Smooth muscle cell (in vitro differentiated cells): ENCODE data around the gene PPDPF. TPM values are rescaled to one million over a fixed set of nuclear protein-coding genes. Genes with fewer than 3 reads are reported as not detected.

Experiments used
- DNase-seq: peaks from one replicate; lab custom pipeline; 2025; ENCODE audit not compliant: unreplicated experiment; lab: John Stamatoyannopoulos, UW
- H2AFZ ChIP-seq: fragments of 200-600 bp; sonication (generic); 2 replicates; pipeline ENCODE4 v1.6.0; 2016; ENCODE audit warnings: antibody characterized with exemption, low read depth, mild to moderate bottlenecking
- H3F3A ChIP-seq: fragments of 200-600 bp; sonication (generic); 2 replicates; pipeline ENCODE4 v1.6.0; 2017; ENCODE audit warnings: antibody characterized with exemption, low read depth
- H3K27ac ChIP-seq: fragments of 200-600 bp; sonication (generic); 2 replicates; pipeline ENCODE4 v1.5.1; 2016; ENCODE audit warnings: low read depth, mild to moderate bottlenecking
- H3K27me3 ChIP-seq: fragments of 200-600 bp; sonication (generic); 2 replicates; pipeline ENCODE4 v1.6.1; 2016; ENCODE audit warnings: low read depth, mild to moderate bottlenecking
- H3K36me3 ChIP-seq: fragments of 200-600 bp; sonication (generic); 2 replicates; pipeline ENCODE4 v1.5.1; 2016; ENCODE audit warnings: low read depth
- H3K4me1 ChIP-seq: fragments of 200-600 bp; sonication (generic); 2 replicates; pipeline ENCODE4 v1.5.1; 2016; ENCODE audit warnings: low read depth
- H3K4me2 ChIP-seq: fragments of 200-600 bp; sonication (generic); 2 replicates; pipeline ENCODE4 v1.6.0; 2016; ENCODE audit warnings: mild to moderate bottlenecking
- H3K4me3 ChIP-seq: fragments of 200-600 bp; sonication (generic); 2 replicates; pipeline ENCODE4 v1.5.1; 2016; ENCODE audit warnings: mild to moderate bottlenecking
- H3K79me2 ChIP-seq: fragments of 200-600 bp; sonication (generic); 2 replicates; pipeline ENCODE4 v1.6.0; 2016; ENCODE audit warnings: low read depth, mild to moderate bottlenecking
- H3K9ac ChIP-seq: fragments of 200-600 bp; sonication (generic); 2 replicates; pipeline ENCODE4 v1.6.0; 2016; ENCODE audit warnings: low read depth
- H3K9me3 ChIP-seq: fragments of 200-600 bp; sonication (generic); replicated peaks from 2 replicates; pipeline ENCODE4 v1.5.1; 2016; ENCODE audit warnings: low read depth
- H4K20me1 ChIP-seq: fragments of 200-600 bp; sonication (generic); 2 replicates; pipeline ENCODE4 v1.6.0; 2016; ENCODE audit warnings: low read depth
- WGBS: methylation state at CpG from one replicate; pipeline ENCODE4 v1.1.7; 2016; ENCODE audit warnings: low lambda C conversion rate; 5-methylcytosine and 5-hydroxymethylcytosine counted together
- polyA plus RNA-seq: library from polyadenylated mRNA; unstranded; fragments of >200 nt; fragmentation: Nextera tagmentation; extraction: Ambion mirVana; gene quantifications from 2 replicates; pipeline ENCODE4 v1.2.1, GENCODE V29; 2016
- total RNA-seq: library from RNA; depleted of rRNA; stranded (reverse); fragments of >200 nt; gene quantifications from 2 replicates; pipeline ENCODE4 v1.2.3, GENCODE V29; 2014
- TF ChIP-seq, protein P1 (sequence below): fragments of 200-600 bp; sonication (generic); IDR thresholded peaks from 2 replicates; pipeline ENCODE4 v1.5.1; 2017; ENCODE audit warnings: borderline replicate concordance, mild to moderate bottlenecking, antibody characterized with exemption; ENCODE audit not compliant: insufficient read depth, poor library complexity, severe bottlenecking

The PPDPF gene
- total and polyA plus RNA-seq, 2 experiments from 2014 or later: 118 to 365 TPM

DNA sequence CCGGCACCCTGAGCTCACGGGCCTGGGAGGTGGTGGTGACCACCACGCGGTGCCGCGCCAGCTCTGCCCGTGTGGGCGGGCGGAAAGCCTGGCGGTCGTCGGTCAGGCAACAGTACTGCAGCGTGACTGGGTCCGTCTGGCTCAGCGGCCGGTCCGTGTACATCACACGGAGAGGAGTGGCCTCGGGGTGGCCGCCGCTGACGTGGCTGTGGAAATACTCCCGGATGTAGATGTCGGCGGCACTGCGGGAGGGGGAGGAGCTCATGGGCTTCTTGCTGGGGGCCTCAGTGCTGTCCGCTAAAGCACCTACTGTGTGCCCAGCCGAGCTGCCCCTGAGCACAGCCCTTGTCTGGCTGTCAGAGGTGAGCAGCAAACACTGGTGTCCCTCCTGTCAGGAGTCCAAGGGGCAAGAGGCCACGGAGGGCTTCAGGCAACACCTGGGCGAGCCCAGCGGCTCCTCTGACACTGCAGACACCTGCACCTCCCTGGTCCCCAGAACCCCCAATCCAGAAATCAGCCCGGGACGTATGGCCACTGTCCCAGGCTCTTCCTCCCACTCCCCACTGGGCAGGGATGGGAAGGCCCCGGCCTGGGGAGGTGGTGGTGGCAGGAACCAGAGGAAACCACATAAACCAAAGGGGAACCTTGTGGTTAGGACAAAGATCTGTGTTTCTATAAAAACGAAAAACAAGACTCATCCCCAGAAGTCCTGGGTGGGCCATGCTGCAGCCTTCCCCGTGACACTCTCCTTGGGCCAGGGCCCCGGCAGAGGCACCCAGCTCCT is 47.0 kb downstream of the PPDPF start:
- H3K9me3 ChIP-seq: no peaks in the 10 kb centered on the region
- H3K79me2 ChIP-seq: no peaks in the 10 kb centered on the region
- no peak for DNase-seq
- no peak overlapping the region for H2AFZ ChIP-seq
- H3F3A ChIP-seq: no peaks in the 10 kb centered on the region
- H3K27me3 ChIP-seq: no peaks in the 10 kb centered on the region
- no peaks in the 10 kb centered on the region for H3K4me1 ChIP-seq
- no peak overlapping the region for H3K9ac ChIP-seq
- WGBS: 90% methylated on average over 36 of the region's 37 CpGs
- no peak overlapping the region for H3K4me2 ChIP-seq
- H3K27ac ChIP-seq: no peak overlapping the region
- no peaks in the 10 kb centered on the region for H3K36me3 ChIP-seq
- H3K4me3 ChIP-seq: no peak overlapping the region
- TF ChIP-seq, protein P1, sequence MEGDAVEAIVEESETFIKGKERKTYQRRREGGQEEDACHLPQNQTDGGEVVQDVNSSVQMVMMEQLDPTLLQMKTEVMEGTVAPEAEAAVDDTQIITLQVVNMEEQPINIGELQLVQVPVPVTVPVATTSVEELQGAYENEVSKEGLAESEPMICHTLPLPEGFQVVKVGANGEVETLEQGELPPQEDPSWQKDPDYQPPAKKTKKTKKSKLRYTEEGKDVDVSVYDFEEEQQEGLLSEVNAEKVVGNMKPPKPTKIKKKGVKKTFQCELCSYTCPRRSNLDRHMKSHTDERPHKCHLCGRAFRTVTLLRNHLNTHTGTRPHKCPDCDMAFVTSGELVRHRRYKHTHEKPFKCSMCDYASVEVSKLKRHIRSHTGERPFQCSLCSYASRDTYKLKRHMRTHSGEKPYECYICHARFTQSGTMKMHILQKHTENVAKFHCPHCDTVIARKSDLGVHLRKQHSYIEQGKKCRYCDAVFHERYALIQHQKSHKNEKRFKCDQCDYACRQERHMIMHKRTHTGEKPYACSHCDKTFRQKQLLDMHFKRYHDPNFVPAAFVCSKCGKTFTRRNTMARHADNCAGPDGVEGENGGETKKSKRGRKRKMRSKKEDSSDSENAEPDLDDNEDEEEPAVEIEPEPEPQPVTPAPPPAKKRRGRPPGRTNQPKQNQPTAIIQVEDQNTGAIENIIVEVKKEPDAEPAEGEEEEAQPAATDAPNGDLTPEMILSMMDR: no peak
- H4K20me1 ChIP-seq: no peaks in the 10 kb centered on the region

DNA sequence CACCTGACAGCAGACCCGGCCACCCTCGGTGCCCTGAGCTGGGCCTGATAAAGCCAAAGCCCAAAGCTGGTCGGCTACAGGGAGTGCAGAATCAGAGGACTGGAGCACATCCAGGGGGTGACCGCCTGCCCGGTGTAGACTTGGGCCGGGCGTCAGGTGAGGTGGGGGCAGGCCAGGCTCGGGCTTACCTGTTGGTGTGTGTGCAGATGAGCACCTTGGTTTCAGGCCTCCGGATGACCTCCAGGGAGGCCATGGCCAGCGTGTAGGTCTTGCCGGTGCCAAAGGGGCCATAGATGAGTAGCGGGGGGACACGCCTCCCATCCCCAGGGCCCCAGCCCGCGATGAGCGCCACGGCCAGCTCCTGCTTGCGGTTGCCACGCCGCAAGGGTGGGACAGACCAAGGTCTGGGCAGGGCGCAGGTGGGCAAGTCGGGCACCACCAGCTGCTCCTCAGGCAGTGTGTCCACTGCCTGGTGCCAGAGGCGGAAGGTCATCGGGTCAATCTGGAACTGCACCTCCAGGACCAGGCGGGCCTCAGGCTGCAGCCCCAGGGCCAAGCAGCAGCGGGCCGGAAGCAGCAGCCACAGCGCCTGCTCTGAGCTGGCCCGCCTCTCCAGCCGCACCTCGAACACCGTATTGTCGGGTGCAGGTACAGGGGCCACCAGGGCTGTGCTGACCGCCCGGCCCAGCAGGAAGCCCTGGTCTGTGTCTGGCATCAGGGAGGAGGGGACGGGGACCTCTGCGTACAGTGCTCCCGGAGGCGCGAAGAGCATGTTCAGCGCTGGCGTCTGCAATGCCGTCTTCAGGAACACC is 47.8 kb downstream of the PPDPF start:
- TF ChIP-seq, protein P1: no peak
- 97% methylated on average over 39 of the region's 43 CpGs for WGBS
- Histone ChIP-seq H3K27me3 (no peaks in the 10 kb centered on the region), H3K4me1 (peaks cover 2% of the 10 kb centered on the region), H3K79me2 (no peaks in the 10 kb centered on the region), H3K27ac (no peak overlapping the region), H3F3A (no peaks in the 10 kb centered on the region), H4K20me1 (no peaks in the 10 kb centered on the region), H3K4me3 (no peak overlapping the region), H3K36me3 (no peaks in the 10 kb centered on the region), H3K4me2 (no peak overlapping the region), H3K9me3 (no peaks in the 10 kb centered on the region), H2AFZ (no peak overlapping the region), H3K9ac (no peak overlapping the region)
- no peak for DNase-seq

DNA sequence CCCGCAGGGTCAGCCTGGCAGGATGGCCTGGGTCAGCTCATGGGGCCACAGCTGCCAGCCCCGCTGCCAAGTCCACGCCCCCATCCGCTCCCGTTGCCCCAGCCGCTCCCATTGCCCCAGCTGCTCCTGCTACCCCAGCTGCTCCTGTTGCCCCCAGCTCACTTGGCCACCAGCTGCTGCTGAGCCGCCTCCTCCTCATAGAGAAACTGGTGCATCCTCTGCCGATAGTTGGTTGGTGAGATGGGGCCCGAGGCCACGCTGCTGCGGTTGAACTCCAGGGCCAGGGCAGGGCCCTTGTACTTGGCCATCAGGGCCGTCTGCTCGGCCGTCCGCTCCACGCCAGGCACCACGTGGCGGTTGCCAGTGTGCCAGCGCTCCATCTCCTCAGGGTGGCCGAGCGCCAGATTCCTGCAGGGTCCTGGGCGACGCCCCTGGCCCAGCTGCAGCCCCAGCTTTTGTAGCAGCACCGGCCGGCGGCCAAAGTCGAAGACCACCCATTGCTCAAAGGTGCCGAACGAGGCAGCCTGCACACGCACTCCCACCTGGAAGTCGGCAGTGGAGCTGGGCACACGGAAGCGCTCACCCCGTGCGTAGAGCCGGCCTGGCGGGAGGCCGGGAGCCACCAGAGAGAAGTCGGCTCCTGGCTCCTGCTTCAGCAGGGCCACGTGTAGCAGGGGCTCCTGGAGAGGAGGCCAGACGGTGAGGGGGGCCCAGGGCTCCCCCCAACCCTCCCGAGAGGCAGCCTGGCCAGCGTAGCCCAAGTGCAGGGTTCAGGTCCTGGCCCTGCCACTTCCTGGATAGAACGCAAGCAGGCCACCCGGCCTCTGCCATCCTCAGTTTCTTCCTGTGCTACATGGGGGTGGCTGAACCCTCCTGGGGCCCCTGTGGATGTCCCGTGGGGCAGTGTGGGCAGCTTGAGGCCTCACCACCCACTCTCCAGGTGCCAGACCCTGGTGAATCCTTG is 48.7 kb downstream of the PPDPF start:
- TF ChIP-seq, protein P1: no peak
- no peaks in the 10 kb centered on the region for H3K9me3 ChIP-seq
- no peak overlapping the region for H3K27ac ChIP-seq
- H3K9ac ChIP-seq: no peak overlapping the region
- no peak overlapping the region for H3K4me2 ChIP-seq
- DNase-seq: no peak
- 95% methylated on average over 43 of the region's 46 CpGs for WGBS
- H3F3A ChIP-seq: no peaks in the 10 kb centered on the region
- no peaks in the 10 kb centered on the region for H4K20me1 ChIP-seq
- no peaks in the 10 kb centered on the region for H3K79me2 ChIP-seq
- peaks cover 4% of the 10 kb centered on the region for H3K4me1 ChIP-seq
- no peaks in the 10 kb centered on the region for H3K36me3 ChIP-seq
- no peak overlapping the region for H3K4me3 ChIP-seq
- no peak overlapping the region for H2AFZ ChIP-seq
- H3K27me3 ChIP-seq: no peaks in the 10 kb centered on the region
